ENCODE measurements around the gene DCXR.

DNA sequence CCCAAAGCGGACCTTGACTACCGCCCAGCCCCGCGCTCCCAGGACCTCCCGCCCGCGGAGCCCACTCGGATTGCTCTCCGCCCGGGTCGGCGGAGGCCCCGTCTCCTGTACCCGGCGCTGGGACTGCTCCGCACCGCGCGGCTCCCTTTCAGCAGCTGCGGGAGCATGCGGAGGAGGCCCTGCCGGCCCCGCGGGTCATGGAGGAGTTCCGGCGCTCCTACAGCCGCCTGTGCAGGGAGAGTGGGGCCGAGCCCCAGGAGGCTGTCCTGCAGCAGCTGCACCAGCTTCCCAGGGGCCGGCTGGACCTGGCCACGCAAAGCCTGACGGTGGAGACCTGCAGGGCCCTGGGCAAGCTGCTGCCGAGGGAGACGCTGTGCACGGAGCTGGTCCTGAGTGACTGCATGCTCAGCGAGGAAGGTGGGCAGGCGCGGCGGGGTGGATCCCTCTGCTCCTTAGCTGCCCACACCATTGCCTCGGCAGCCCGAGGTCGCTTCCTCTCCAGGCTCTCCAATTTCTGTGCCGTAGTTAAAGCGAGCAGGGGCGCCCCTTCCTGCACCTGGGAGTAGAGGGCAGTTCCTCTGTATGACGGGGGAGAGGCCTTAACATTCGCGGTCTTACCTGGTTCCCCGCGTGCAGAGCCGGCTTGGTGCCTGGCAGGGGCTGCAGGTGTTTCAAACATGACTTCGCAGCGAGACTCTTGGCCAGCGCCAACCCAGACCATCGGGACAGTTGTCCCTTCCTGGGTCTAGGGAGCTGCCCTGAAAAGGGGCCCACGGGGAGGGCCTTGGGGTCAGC is 13.9 kb downstream of the DCXR start:
- TF ChIP-seq, protein P1, sequence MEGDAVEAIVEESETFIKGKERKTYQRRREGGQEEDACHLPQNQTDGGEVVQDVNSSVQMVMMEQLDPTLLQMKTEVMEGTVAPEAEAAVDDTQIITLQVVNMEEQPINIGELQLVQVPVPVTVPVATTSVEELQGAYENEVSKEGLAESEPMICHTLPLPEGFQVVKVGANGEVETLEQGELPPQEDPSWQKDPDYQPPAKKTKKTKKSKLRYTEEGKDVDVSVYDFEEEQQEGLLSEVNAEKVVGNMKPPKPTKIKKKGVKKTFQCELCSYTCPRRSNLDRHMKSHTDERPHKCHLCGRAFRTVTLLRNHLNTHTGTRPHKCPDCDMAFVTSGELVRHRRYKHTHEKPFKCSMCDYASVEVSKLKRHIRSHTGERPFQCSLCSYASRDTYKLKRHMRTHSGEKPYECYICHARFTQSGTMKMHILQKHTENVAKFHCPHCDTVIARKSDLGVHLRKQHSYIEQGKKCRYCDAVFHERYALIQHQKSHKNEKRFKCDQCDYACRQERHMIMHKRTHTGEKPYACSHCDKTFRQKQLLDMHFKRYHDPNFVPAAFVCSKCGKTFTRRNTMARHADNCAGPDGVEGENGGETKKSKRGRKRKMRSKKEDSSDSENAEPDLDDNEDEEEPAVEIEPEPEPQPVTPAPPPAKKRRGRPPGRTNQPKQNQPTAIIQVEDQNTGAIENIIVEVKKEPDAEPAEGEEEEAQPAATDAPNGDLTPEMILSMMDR (IDR thresholded peaks at IDR 0.05), result no peak
- no peak for TF ChIP-seq POLR2AphosphoS5 (IDR thresholded peaks at IDR 0.05; ENCODE audit: insufficient read depth in 1 of 2, low read depth in 1 of 2)
